DMS114 treated with DMSO at 0.1 percent for 48 hours (cell line): ENCODE data around the gene SRRM5.
A peak's percentile ranks its signal among the peaks of the same experiment; 100 is the strongest.
"Not testable (repeated sequence)": the region's sequence is repeated elsewhere in the genome, so short reads cannot be mapped to it uniquely, and the experiment has no call there.

Experiments used
- DNase-seq: peaks from one replicate; lab custom pipeline; 2025; ENCODE audit not compliant: unreplicated experiment; lab: John Stamatoyannopoulos, UW

The SRRM5 gene

GRCh38 chr19:43611788-43612187, at the start of gene SRRM5:
TSS of gene SRRM5 (plus strand) at chr19:43612088. CDS start at chr19:43612122, 34 bp downstream.
- no peak for DNase-seq

- DNase-seq, result no peak
These were observed 49.6 kb upstream of the SRRM5 start for GRCh38 chr19:43562226-43562697.

GRCh38 chr19:43562698-43563241, 49.1 kb upstream of the SRRM5 start:
- no peak for DNase-seq

GRCh38 chr19:43563816-43564457, 48.0 kb upstream of the SRRM5 start:
- DNase-seq, result no peak

GRCh38 chr19:43564800-43565199, 47.1 kb upstream of the SRRM5 start:
- no peak for DNase-seq

- DNase-seq, result no peak
These were observed 42.2 kb upstream of the SRRM5 start for GRCh38 chr19:43569657-43570056.

GRCh38 chr19:43570174-43570791, 41.6 kb upstream of the SRRM5 start:
- no peak for DNase-seq

- DNase-seq, result no peak
These were observed 39.7 kb upstream of the SRRM5 start for GRCh38 chr19:43572171-43572588.

GRCh38 chr19:43574424-43575155, 37.3 kb upstream of the SRRM5 start:
- no peak for DNase-seq

- peak; percentile 95 for DNase-seq
These were observed 36.5 kb upstream of the SRRM5 start, which contains the start of the genes PINLYP and XRCC1 for GRCh38 chr19:43575156-43575950. TSS of gene PINLYP (plus strand) at chr19:43575801. CDS start at chr19:43577192, 1,391 bp downstream. TSS of gene XRCC1 (minus strand) at chr19:43575527. CDS start at chr19:43575458, 69 bp downstream.

- no peak for DNase-seq
These were observed 35.7 kb upstream of the SRRM5 start for GRCh38 chr19:43575955-43576878.

GRCh38 chr19:43578787-43579186, 33.1 kb upstream of the SRRM5 start:
- DNase-seq, result no peak

GRCh38 chr19:43581467-43581866, 30.4 kb upstream of the SRRM5 start:
- DNase-seq, result no peak

GRCh38 chr19:43582495-43582894, 29.4 kb upstream of the SRRM5 start:
- no peak for DNase-seq

GRCh38 chr19:43584484-43584883, 27.4 kb upstream of the SRRM5 start:
- no peak for DNase-seq

- no peak for DNase-seq
These were observed 25.5 kb upstream of the SRRM5 start for GRCh38 chr19:43586346-43586745.

GRCh38 chr19:43587029-43587428, 24.9 kb upstream of the SRRM5 start:
- not testable (repeated sequence) for DNase-seq

- no peak for DNase-seq
These were observed 22.6 kb upstream of the SRRM5 start for GRCh38 chr19:43589277-43589676.

- no peak for DNase-seq
These were observed 22.2 kb upstream of the SRRM5 start for GRCh38 chr19:43589678-43590077.
